ENCODE data around the gene TXNRD2.

- TF ChIP-seq CTCF (conservative IDR thresholded peaks at IDR 0.05) (no peak), EZH2 (IDR thresholded peaks at IDR 0.05; ENCODE audit: low read depth) (no peak)
These were observed 62.0 kb downstream of the TXNRD2 start for GRCh38 chr22:19879643-19879991.

All from PC-9 (cell line).